Measurements from ENCODE around the gene RAD51B. TPM values are rescaled to one million over a fixed set of nuclear protein-coding genes. Genes with fewer than 3 reads are reported as not detected.

Gene RAD51B
- total and polyA plus RNA-seq, 4 donors, result 2.5 to 95.0 (median 9.6) TPM

DNA sequence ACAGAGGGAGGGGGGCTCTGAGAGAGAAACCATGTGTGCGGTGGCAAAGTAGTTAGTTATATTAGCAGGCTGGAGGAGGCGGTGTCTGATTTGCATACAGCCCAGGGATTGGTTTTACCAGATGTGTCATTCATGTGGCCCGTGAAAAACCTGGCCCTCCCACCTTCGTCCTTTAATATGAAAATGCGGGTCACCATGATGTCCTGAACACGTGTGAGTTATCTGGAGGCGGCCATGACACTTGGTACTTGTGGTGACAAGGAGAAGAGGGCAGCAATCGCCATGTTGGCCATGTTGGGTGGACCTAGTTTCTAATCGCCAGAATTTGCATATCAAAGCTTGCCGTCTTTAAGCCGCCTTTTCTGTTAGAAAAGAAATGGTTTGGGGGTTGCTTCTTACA is 108.8 kb downstream of the RAD51B start:
- DNase-seq, result no peak
- ATAC-seq (ENCODE audit: insufficient read depth, low FRiP score), result no peak
- WGBS, 2 donors, result 95% methylated on average over 11 of the region's 11 CpGs

DNA sequence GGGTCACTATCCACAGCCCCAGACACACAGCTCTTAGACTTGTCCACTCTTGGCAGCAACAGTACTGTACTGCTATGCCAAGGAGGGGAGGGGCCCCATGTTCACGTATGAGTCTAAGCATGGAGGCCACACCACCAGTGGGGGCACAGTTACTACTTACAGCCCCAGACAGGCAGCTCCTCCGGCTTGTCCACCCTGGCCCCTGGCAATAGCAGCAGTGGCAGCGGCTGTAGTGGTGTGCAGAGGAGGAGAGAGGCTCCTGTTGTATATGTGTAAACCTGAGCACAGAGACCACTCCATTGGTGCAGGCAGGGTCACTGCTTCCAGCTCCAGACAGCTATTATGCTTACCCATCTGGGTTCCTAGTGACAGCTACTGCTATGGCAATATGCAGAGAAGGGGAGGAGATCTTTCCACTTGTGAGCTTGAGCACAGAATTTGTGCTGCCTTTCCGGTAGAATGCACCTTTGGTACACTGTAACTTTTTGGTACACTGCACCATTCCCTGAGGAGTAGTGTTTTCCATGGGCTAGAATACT is 113.2 kb downstream of the RAD51B start:
- peaks cover 0 to 15% (median 5%) of the 10 kb centered on the region in 5 donors for H3K4me1 ChIP-seq (ENCODE audit: control insufficient read depth in 5 of 5, insufficient read depth in 5 of 5, low read length in 5 of 5)
- H3K27ac ChIP-seq (ENCODE audit: low read depth in 1 of 2, low read length in 1 of 2), result no peak overlapping the region
- H3K36me3 ChIP-seq (ENCODE audit: control insufficient read depth in 4 of 4, insufficient read depth in 4 of 4, low read length in 4 of 4), result no peaks in the 10 kb centered on the region
- H3K27me3 ChIP-seq (ENCODE audit: control insufficient read depth in 3 of 3, insufficient read depth in 3 of 3, low read length in 2 of 3), result no peaks in the 10 kb centered on the region
- ATAC-seq (ENCODE audit: insufficient read depth, low FRiP score) (no peak), DNase-seq (no peak)
- H3K4me3 ChIP-seq, result no peak overlapping the region
- H3K9me3 ChIP-seq (ENCODE audit: control insufficient read depth in 4 of 4, insufficient read depth in 3 of 4, low read length in 3 of 4), result peaks cover 2 to 8% (median 4%) of the 10 kb centered on the region in 4 donors
- 89 to 90% methylated on average over 4 of the region's 4 CpGs for WGBS, 2 donors
- no peak overlapping the region for H3K9ac ChIP-seq (ENCODE audit: insufficient read depth in 1 of 2, low read length in 2 of 2)
- TF ChIP-seq, protein P1, sequence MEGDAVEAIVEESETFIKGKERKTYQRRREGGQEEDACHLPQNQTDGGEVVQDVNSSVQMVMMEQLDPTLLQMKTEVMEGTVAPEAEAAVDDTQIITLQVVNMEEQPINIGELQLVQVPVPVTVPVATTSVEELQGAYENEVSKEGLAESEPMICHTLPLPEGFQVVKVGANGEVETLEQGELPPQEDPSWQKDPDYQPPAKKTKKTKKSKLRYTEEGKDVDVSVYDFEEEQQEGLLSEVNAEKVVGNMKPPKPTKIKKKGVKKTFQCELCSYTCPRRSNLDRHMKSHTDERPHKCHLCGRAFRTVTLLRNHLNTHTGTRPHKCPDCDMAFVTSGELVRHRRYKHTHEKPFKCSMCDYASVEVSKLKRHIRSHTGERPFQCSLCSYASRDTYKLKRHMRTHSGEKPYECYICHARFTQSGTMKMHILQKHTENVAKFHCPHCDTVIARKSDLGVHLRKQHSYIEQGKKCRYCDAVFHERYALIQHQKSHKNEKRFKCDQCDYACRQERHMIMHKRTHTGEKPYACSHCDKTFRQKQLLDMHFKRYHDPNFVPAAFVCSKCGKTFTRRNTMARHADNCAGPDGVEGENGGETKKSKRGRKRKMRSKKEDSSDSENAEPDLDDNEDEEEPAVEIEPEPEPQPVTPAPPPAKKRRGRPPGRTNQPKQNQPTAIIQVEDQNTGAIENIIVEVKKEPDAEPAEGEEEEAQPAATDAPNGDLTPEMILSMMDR (IDR thresholded peaks at IDR 0.05; ENCODE audit: control extremely low read depth, extremely low read depth), result no peak

More for the DNA sequence above, 108.8 kb downstream of the RAD51B start:
- no peak overlapping the region for H3K9ac ChIP-seq (ENCODE audit: insufficient read depth in 1 of 2, low read length in 2 of 2)
- peaks cover 4 to 9% (median 6%) of the 10 kb centered on the region in 4 donors for H3K9me3 ChIP-seq (ENCODE audit: control insufficient read depth in 4 of 4, insufficient read depth in 3 of 4, low read length in 3 of 4)
- no peak overlapping the region for H3K27ac ChIP-seq (ENCODE audit: low read depth in 1 of 2, low read length in 1 of 2)
- H3K27me3 ChIP-seq (ENCODE audit: control insufficient read depth in 3 of 3, insufficient read depth in 3 of 3, low read length in 2 of 3), result no peaks in the 10 kb centered on the region
- H3K4me3 ChIP-seq, result no peak overlapping the region
- TF ChIP-seq, protein P1 (IDR thresholded peaks at IDR 0.05; ENCODE audit: control extremely low read depth, extremely low read depth), result no peak
- H3K36me3 ChIP-seq (ENCODE audit: control insufficient read depth in 4 of 4, insufficient read depth in 4 of 4, low read length in 4 of 4), result no peaks in the 10 kb centered on the region
- peaks cover 0 to 5% (median 0%) of the 10 kb centered on the region in 5 donors for H3K4me1 ChIP-seq (ENCODE audit: control insufficient read depth in 5 of 5, insufficient read depth in 5 of 5, low read length in 5 of 5)

GRCh38 chr14:67933266-67933665 is 113.7 kb downstream of the RAD51B start:
- H3K9me3 ChIP-seq (ENCODE audit: control insufficient read depth in 4 of 4, insufficient read depth in 3 of 4, low read length in 3 of 4), result peaks cover 2 to 8% (median 4%) of the 10 kb centered on the region in 4 donors
- H3K9ac ChIP-seq (ENCODE audit: insufficient read depth in 1 of 2, low read length in 2 of 2), result no peak overlapping the region
- no peaks in the 10 kb centered on the region for H3K27me3 ChIP-seq (ENCODE audit: control insufficient read depth in 3 of 3, insufficient read depth in 3 of 3, low read length in 2 of 3)
- H3K36me3 ChIP-seq (ENCODE audit: control insufficient read depth in 4 of 4, insufficient read depth in 4 of 4, low read length in 4 of 4), result no peaks in the 10 kb centered on the region
- no peak overlapping the region for H3K4me3 ChIP-seq
- H3K4me1 ChIP-seq (ENCODE audit: control insufficient read depth in 5 of 5, insufficient read depth in 5 of 5, low read length in 5 of 5), result peaks cover 0 to 18% (median 5%) of the 10 kb centered on the region in 5 donors
- H3K27ac ChIP-seq (ENCODE audit: low read depth in 1 of 2, low read length in 1 of 2), result no peak overlapping the region
- TF ChIP-seq, protein P1 (IDR thresholded peaks at IDR 0.05; ENCODE audit: control extremely low read depth, extremely low read depth), result no peak
- DNase-seq, result no peak
- ATAC-seq (ENCODE audit: insufficient read depth, low FRiP score), result no peak

DNA sequence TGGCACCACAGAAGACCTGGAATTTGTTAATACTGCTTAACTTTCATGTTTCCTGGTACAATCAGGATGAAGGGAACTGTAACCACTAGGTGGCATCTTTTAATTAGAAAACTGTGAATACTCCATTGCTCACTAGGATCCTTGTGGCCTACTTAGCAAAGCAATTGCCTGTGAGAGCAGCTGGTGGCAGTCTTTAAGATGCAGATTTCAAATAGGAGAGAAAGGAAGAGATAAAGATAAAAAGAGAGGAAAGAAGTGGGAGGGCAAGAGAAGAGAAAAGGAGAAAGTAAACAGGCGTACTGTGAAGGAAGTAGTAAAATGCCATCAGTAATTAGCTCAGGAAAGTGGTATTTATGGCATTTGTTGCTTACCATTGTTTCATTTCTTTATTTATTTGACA is 114.5 kb downstream of the RAD51B start:
- no peaks in the 10 kb centered on the region for H3K36me3 ChIP-seq (ENCODE audit: control insufficient read depth in 4 of 4, insufficient read depth in 4 of 4, low read length in 4 of 4)
- 21 to 61% methylated on average over 1 of the region's 1 CpG for WGBS, 2 donors
- peak; percentile 60 to 95 (median 93) for DNase-seq
- no peak overlapping the region for H3K27ac ChIP-seq (ENCODE audit: low read depth in 1 of 2, low read length in 1 of 2)
- ATAC-seq (ENCODE audit: insufficient read depth, low FRiP score), result peak; percentile 91
- peaks cover 2 to 8% (median 4%) of the 10 kb centered on the region in 4 donors for H3K9me3 ChIP-seq (ENCODE audit: control insufficient read depth in 4 of 4, insufficient read depth in 3 of 4, low read length in 3 of 4)
- TF ChIP-seq, protein P1 (IDR thresholded peaks at IDR 0.05; ENCODE audit: control extremely low read depth, extremely low read depth), result peak; percentile 78
- no peaks in the 10 kb centered on the region for H3K27me3 ChIP-seq (ENCODE audit: control insufficient read depth in 3 of 3, insufficient read depth in 3 of 3, low read length in 2 of 3)
- H3K9ac ChIP-seq (ENCODE audit: insufficient read depth in 1 of 2, low read length in 2 of 2), result peak overlapping the region in 1 of 2 donors; percentile 73
- no peak overlapping the region for H3K4me3 ChIP-seq
- peaks cover 0 to 26% (median 5%) of the 10 kb centered on the region in 5 donors for H3K4me1 ChIP-seq (ENCODE audit: control insufficient read depth in 5 of 5, insufficient read depth in 5 of 5, low read length in 5 of 5)
